Testis (tissue), 2 donors: Measurements from ENCODE around the gene CCSER2.

ENCODE experiments used
- CTCF ChIP-seq, 3 experiments: fragments of 450-650 bp in 2 of 3; fragments of 200-600 bp in 1 of 3; sonication (generic) in 1 of 3; IDR thresholded peaks; one replicate each; pipeline ENCODE4 v1.5.1; 2016 to 2019; ENCODE audit warnings: antibody characterized with exemption in 3 of 3, mild to moderate bottlenecking in 2 of 3, moderate library complexity in 1 of 3
- POLR2A ChIP-seq: fragments of 450-650 bp; IDR thresholded peaks from one replicate; pipeline ENCODE4 v1.6.1; 2017; ENCODE audit warnings: antibody characterized with exemption, mild to moderate bottlenecking, moderate library complexity

- TF ChIP-seq POLR2A (no peak), CTCF (IDR thresholded peaks at IDR 0.05) (no peak)
Observed at GRCh38 chr10:84548869-84549268, 220.5 kb downstream of the CCSER2 start.
